Spleen (tissue), 7 donors: ENCODE results near the gene SH3D19.

Experiments used
- POLR2A ChIP-seq, 3 donors: fragments of 450-650 bp; IDR thresholded peaks; one replicate each; pipeline ENCODE4 v1.5.1; 2017; ENCODE audit warnings: antibody characterized with exemption in 3 of 3, mild to moderate bottlenecking in 1 of 3
- POLR2AphosphoS5 ChIP-seq, 3 donors: sonication (generic); formaldehyde crosslinking; IDR thresholded peaks; one replicate each; pipeline ENCODE4 v1.5.1; 2017; ENCODE audit warnings: antibody characterized with exemption in 3 of 3
- TF ChIP-seq, protein P1 (sequence below), 11 experiments: fragments of 200-600 bp in 7 of 11; fragments of 450-650 bp in 4 of 11; sonication (generic) in 4 of 11; IDR thresholded peaks in 8 of 11; conservative IDR thresholded peaks in 3 of 11; 1 replicate in 7 of 11; 2 replicates in 4 of 11; pipeline versions ENCODE4 v1.4.0 to v1.8.0; 2016 to 2021; ENCODE audit warnings: antibody characterized with exemption in 11 of 11, inconsistent platforms in 4 of 11, mild to moderate bottlenecking in 1 of 11
- donor health status: DM: no; HTN: no; CAD: no; lungs with moderate emphysema.
- donor health status: DM: no; HTN: no; CAD: no.
- donor health status: DM: no; HTN: no; CAD: no.

- TF ChIP-seq, protein P1, sequence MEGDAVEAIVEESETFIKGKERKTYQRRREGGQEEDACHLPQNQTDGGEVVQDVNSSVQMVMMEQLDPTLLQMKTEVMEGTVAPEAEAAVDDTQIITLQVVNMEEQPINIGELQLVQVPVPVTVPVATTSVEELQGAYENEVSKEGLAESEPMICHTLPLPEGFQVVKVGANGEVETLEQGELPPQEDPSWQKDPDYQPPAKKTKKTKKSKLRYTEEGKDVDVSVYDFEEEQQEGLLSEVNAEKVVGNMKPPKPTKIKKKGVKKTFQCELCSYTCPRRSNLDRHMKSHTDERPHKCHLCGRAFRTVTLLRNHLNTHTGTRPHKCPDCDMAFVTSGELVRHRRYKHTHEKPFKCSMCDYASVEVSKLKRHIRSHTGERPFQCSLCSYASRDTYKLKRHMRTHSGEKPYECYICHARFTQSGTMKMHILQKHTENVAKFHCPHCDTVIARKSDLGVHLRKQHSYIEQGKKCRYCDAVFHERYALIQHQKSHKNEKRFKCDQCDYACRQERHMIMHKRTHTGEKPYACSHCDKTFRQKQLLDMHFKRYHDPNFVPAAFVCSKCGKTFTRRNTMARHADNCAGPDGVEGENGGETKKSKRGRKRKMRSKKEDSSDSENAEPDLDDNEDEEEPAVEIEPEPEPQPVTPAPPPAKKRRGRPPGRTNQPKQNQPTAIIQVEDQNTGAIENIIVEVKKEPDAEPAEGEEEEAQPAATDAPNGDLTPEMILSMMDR (IDR thresholded peaks at IDR 0.05 in 8 of 11, conservative IDR thresholded peaks at IDR 0.05 in 3 of 11) = no peak
- TF ChIP-seq POLR2A (IDR thresholded peaks at IDR 0.05) (no peak), POLR2AphosphoS5 (IDR thresholded peaks at IDR 0.05) (no peak)
Measured at GRCh38 chr4:151304755-151305154, 20.6 kb downstream of the SH3D19 start.
